CD4-positive, alpha-beta T cell treated with Interleukin-15 for 1 hour (primary cell): ENCODE data around the gene TCEAL7.
"Not testable (repeated sequence)": the region's sequence is repeated elsewhere in the genome, so short reads cannot be mapped to it uniquely, and the experiment has no call there.

Experiments used
- DNase-seq: peaks from one replicate; pipeline ENCODE4 v3.0.0-alpha.2; 2020

The TCEAL7 gene

GRCh38 chrX:103329991-103330390 lies at the start of gene TCEAL7:
Gene TCEAL7, plus strand, starts transcription at chrX:103330239. Its CDS starts 1,165 bp downstream, at chrX:103331404.
- DNase-seq = no peak

- DNase-seq = no peak
These were observed 36.9 kb upstream of the TCEAL7 start for GRCh38 chrX:103293118-103293517.

- DNase-seq = no peak
These were observed 25.3 kb upstream of the TCEAL7 start for GRCh38 chrX:103304705-103305104.

GRCh38 chrX:103305666-103306065 lies 24.4 kb upstream of the TCEAL7 start:
- DNase-seq = not testable (repeated sequence)

- no peak for DNase-seq
These were observed 20.0 kb upstream of the TCEAL7 start for GRCh38 chrX:103309860-103310554.

- DNase-seq = peak; percentile 87
These were observed 19.3 kb upstream of the TCEAL7 start, which contains the start of gene BEX2 for GRCh38 chrX:103310555-103311398. Gene BEX2, minus strand, starts transcription at chrX:103310990. Its CDS starts 1,014 bp downstream, at chrX:103309976.

GRCh38 chrX:103311399-103311780 lies 18.6 kb upstream of the TCEAL7 start:
- DNase-seq = no peak

- no peak for DNase-seq
These were observed 746 bp downstream of the TCEAL7 start for GRCh38 chrX:103330681-103331288.

GRCh38 chrX:103338663-103339062 lies 8.6 kb downstream of the TCEAL7 start:
- DNase-seq = no peak

GRCh38 chrX:103343105-103343504 lies 13.1 kb downstream of the TCEAL7 start:
- DNase-seq = no peak

- no peak for DNase-seq
These were observed 14.6 kb downstream of the TCEAL7 start for GRCh38 chrX:103344606-103345005.

GRCh38 chrX:103347682-103348397 lies 17.8 kb downstream of the TCEAL7 start:
- DNase-seq = no peak

- DNase-seq = no peak
These were observed 26.2 kb downstream of the TCEAL7 start, which contains the start of gene TCEAL9 for GRCh38 chrX:103356130-103356798. Gene TCEAL9, plus strand, starts transcription at chrX:103356506. Its CDS starts 1,179 bp downstream, at chrX:103357685.

GRCh38 chrX:103356858-103357257 lies 26.8 kb downstream of the TCEAL7 start:
- DNase-seq = no peak

GRCh38 chrX:103357871-103358270 lies 27.8 kb downstream of the TCEAL7 start:
- no peak for DNase-seq

GRCh38 chrX:103359605-103360004 lies 29.6 kb downstream of the TCEAL7 start:
- not testable (repeated sequence) for DNase-seq

GRCh38 chrX:103360092-103360491 lies 30.1 kb downstream of the TCEAL7 start:
- no peak for DNase-seq

GRCh38 chrX:103360916-103361315 lies 30.9 kb downstream of the TCEAL7 start:
- no peak for DNase-seq

- no peak for DNase-seq
These were observed 31.8 kb downstream of the TCEAL7 start for GRCh38 chrX:103361798-103362197.

GRCh38 chrX:103362474-103362873 lies 32.4 kb downstream of the TCEAL7 start:
- DNase-seq = no peak

GRCh38 chrX:103363046-103363445 lies 33.0 kb downstream of the TCEAL7 start:
- no peak for DNase-seq

- DNase-seq = no peak
These were observed 37.5 kb downstream of the TCEAL7 start for GRCh38 chrX:103367502-103367901.
